ENCODE measurements around the gene APH1B.

- TF ChIP-seq CTCF (IDR thresholded peaks at IDR 0.05) (no peak), POLR2A (IDR thresholded peaks at IDR 0.05) (no peak)
These were observed 21.9 kb upstream of the APH1B start for GRCh38 chr15:63255489-63255990.

All from ovary (tissue), 3 donors.